ENCODE results near the gene UQCC2. TPM values are rescaled to one million over a fixed set of nuclear protein-coding genes. Genes with fewer than 3 reads are reported as not detected.

The UQCC2 gene
- total and polyA plus RNA-seq, 3 donors from 2014 or later = 18.1 to 119 (median 36.2) TPM

DNA sequence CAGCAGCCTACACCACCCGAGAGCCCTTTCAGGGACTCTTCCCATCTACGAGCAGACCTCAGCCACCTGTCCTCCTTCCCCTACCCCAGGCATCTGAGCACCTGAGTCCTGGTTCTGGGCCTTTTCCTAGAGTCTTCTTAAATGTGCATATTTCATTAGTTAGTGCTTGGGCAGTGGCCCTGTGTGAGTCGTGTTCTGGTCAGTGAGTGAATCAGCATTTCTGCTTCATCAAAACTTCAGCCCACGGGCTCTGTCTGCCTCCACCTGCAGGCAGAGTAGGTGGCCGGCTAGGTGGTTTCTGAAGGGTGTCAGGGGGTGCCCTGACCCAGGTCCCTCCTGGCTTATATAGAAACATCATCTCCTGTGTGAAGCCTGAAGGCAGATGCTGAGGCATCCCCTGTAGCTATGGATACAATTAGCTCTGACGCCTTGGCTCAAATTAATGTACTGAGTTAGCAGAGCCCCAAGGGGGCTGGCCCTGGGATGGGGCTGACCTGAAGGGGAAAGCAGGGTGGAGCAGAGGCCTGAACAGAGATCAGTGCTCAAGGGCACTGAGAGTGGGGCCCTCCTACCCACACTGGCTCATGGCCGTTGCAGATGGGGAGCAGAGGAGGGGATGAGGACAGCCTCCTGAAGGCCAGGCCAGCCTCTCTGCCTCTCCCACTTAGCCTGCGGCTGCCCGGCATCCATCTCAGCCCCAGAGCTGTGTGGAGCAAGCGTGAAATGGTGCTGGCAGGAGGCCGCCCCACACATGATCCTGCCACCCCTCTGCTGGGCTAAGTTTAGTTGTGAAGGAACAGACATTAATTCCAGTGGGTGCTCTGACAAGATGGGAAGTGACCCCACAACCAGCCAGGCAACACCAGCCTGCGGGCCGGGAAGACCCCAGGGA is 21.6 kb upstream of the UQCC2 start:
- Histone ChIP-seq H3K4me1 (no peaks in the 10 kb centered on the region), H3K9me3 (no peaks in the 10 kb centered on the region), H3K27ac (no peak overlapping the region), H3K27me3 (no peaks in the 10 kb centered on the region), H3K4me3 (no peak overlapping the region), H3K36me3 (ENCODE audit: low read depth, missing control alignments) (no peaks in the 10 kb centered on the region)
- TF ChIP-seq POLR2A (IDR thresholded peaks at IDR 0.05) = no peak
- TF ChIP-seq, protein P1, sequence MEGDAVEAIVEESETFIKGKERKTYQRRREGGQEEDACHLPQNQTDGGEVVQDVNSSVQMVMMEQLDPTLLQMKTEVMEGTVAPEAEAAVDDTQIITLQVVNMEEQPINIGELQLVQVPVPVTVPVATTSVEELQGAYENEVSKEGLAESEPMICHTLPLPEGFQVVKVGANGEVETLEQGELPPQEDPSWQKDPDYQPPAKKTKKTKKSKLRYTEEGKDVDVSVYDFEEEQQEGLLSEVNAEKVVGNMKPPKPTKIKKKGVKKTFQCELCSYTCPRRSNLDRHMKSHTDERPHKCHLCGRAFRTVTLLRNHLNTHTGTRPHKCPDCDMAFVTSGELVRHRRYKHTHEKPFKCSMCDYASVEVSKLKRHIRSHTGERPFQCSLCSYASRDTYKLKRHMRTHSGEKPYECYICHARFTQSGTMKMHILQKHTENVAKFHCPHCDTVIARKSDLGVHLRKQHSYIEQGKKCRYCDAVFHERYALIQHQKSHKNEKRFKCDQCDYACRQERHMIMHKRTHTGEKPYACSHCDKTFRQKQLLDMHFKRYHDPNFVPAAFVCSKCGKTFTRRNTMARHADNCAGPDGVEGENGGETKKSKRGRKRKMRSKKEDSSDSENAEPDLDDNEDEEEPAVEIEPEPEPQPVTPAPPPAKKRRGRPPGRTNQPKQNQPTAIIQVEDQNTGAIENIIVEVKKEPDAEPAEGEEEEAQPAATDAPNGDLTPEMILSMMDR (IDR thresholded peaks at IDR 0.05) = no peak
- DNase-seq = no peak
- 79 to 84% methylated on average over 9 to 13 of the region's 13 CpGs for WGBS, 2 donors
- intact Hi-C loops (cut with DNase I; ENCODE audit: low total_unique reads) = no loop called here

GRCh38 chr6:33732385-33732784 is 20.9 kb upstream of the UQCC2 start:
- intact Hi-C loops (cut with DNase I; ENCODE audit: low total_unique reads) = no loop called here
- H3K4me3 ChIP-seq = no peak overlapping the region
- no peaks in the 10 kb centered on the region for H3K9me3 ChIP-seq
- H3K27me3 ChIP-seq = no peaks in the 10 kb centered on the region
- no peak for DNase-seq
- H3K36me3 ChIP-seq (ENCODE audit: low read depth, missing control alignments) = no peaks in the 10 kb centered on the region
- TF ChIP-seq, protein P1 (IDR thresholded peaks at IDR 0.05) = no peak
- TF ChIP-seq POLR2A (IDR thresholded peaks at IDR 0.05) = no peak
- no peak overlapping the region for H3K27ac ChIP-seq
- H3K4me1 ChIP-seq = no peaks in the 10 kb centered on the region
- WGBS, 2 donors = 82 to 89% methylated on average over 6 of the region's 6 CpGs

- DNase-seq = no peak
- whole genome bisulfite sequencing, 2 donors = 90 to 96% methylated on average over 8 to 9 of the region's 9 CpGs
- no peak overlapping the region for H3K27ac ChIP-seq
Observed at GRCh38 chr6:33731751-33732282, 20.3 kb upstream of the UQCC2 start.

DNA sequence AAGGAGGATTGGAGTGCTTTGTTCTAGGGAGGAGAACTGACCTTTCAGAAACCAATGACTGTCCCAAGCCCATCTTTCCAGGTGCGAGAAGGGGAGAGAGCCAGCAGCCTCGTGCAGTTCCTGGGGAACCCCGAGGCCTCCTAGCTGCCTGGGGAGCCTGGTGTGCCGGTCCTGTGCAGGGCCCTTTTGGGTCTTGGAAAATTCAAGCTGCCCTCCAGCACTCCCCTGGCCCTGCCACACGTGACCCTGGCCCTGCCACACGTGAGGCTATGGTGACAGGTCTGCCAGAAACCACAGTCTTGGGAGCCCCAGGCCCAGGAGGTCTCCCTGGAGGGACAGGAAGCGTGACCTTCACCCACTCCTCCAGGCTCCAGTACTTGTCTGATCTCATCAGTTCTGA is 19.5 kb upstream of the UQCC2 start:
- intact Hi-C loops (cut with DNase I; ENCODE audit: low total_unique reads) = no loop called here
- H3K4me1 ChIP-seq = no peaks in the 10 kb centered on the region
- H3K4me3 ChIP-seq = no peak overlapping the region
- no peaks in the 10 kb centered on the region for H3K27me3 ChIP-seq
- H3K9me3 ChIP-seq = no peaks in the 10 kb centered on the region
- H3K36me3 ChIP-seq (ENCODE audit: low read depth, missing control alignments) = no peaks in the 10 kb centered on the region
- H3K27ac ChIP-seq = no peak overlapping the region
- 88 to 100% methylated on average over 2 to 7 of the region's 7 CpGs for WGBS, 2 donors
- no peak for DNase-seq
- TF ChIP-seq, protein P1 (IDR thresholded peaks at IDR 0.05) = no peak
- no peak for TF ChIP-seq POLR2A (IDR thresholded peaks at IDR 0.05)

More at GRCh38 chr6:33731751-33732282, 20.3 kb upstream of the UQCC2 start:
- Histone ChIP-seq H3K4me1 (no peaks in the 10 kb centered on the region), H3K4me3 (no peak overlapping the region), H3K9me3 (no peaks in the 10 kb centered on the region), H3K36me3 (ENCODE audit: low read depth, missing control alignments) (no peaks in the 10 kb centered on the region), H3K27me3 (no peaks in the 10 kb centered on the region)
- intact Hi-C loops (cut with DNase I; ENCODE audit: low total_unique reads) = no loop called here
- TF ChIP-seq, protein P1 (IDR thresholded peaks at IDR 0.05) = no peak
- TF ChIP-seq POLR2A (IDR thresholded peaks at IDR 0.05) = no peak

All from testis (tissue), 3 donors.